Fibroblast of lung (primary cell): Measurements from ENCODE around the gene PRCD. TPM values are rescaled to one million over a fixed set of nuclear protein-coding genes. Genes with fewer than 3 reads are reported as not detected.

ENCODE experiments used
- DNase-seq, 2 donors: peaks; one replicate each; pipeline versions ENCODE4 v3.0.0 to v3.0.0-alpha.2; 2010; ENCODE audit warnings: low read depth in 2 of 2
- H2AFZ ChIP-seq: 2 replicates; pipeline ENCODE4 v1.5.1; 2012; ENCODE audit warnings: low read length, control low read depth, inconsistent platforms
- H3K27ac ChIP-seq: 2 replicates; pipeline ENCODE4 v1.5.1; 2011; ENCODE audit warnings: low read length, control low read depth; ENCODE audit not compliant: insufficient read depth
- H3K27me3 ChIP-seq: 2 replicates; pipeline ENCODE4 v1.5.1; 2011; ENCODE audit warnings: mild to moderate bottlenecking, low read length; ENCODE audit not compliant: control insufficient read depth, insufficient read depth
- H3K36me3 ChIP-seq: 2 replicates; pipeline ENCODE4 v1.5.1; 2011; ENCODE audit warnings: low read length; ENCODE audit not compliant: control insufficient read depth, insufficient read depth
- H3K4me1 ChIP-seq: 2 replicates; pipeline ENCODE4 v1.5.1; 2011; ENCODE audit warnings: low read length; ENCODE audit not compliant: control insufficient read depth, insufficient read depth; ENCODE audit errors: extremely low read depth
- H3K4me2 ChIP-seq: 2 replicates; pipeline ENCODE4 v1.5.1; 2011; ENCODE audit warnings: low read length, control low read depth; ENCODE audit not compliant: insufficient read depth; ENCODE audit errors: extremely low read depth
- H3K4me3 ChIP-seq, 4 experiments: fragments of 200-600 bp in 1 of 4; sonication (generic) in 1 of 4; replicated peaks in 1 of 4; 2 replicates each; pipeline ENCODE4 v1.5.1; 2011 to 2016; ENCODE audit warnings: low read length in 4 of 4, low read depth in 3 of 4, mild to moderate bottlenecking in 3 of 4, control low read depth in 2 of 4, inconsistent platforms in 1 of 4, mixed read lengths in 1 of 4; ENCODE audit not compliant: insufficient read depth in 1 of 4; ENCODE audit errors: control extremely low read depth in 1 of 4
- H3K79me2 ChIP-seq: 2 replicates; pipeline ENCODE4 v1.5.1; 2012; ENCODE audit warnings: mild to moderate bottlenecking, low read length, inconsistent platforms; ENCODE audit not compliant: control insufficient read depth, insufficient read depth
- H3K9ac ChIP-seq: 2 replicates; pipeline ENCODE4 v1.5.1; 2011; ENCODE audit warnings: mild to moderate bottlenecking, low read length, control low read depth; ENCODE audit not compliant: insufficient read depth
- H3K9me3 ChIP-seq: 2 replicates; pipeline ENCODE4 v1.5.1; 2012; ENCODE audit warnings: low read depth, low read length; ENCODE audit not compliant: control insufficient read depth, insufficient read depth
- H4K20me1 ChIP-seq: 2 replicates; pipeline ENCODE4 v1.5.1; 2011; ENCODE audit warnings: low read length; ENCODE audit not compliant: control insufficient read depth, insufficient read depth; ENCODE audit errors: extremely low read depth
- CTCF ChIP-seq, 2 donors: IDR thresholded peaks in 1 of 2; conservative IDR thresholded peaks in 1 of 2; 1 replicate in 1 of 2; 2 replicates in 1 of 2; pipeline ENCODE4 v1.5.1; 2011 to 2012; ENCODE audit warnings: low read length in 2 of 2, control low read depth in 1 of 2, inconsistent platforms in 1 of 2, low read depth in 1 of 2, mild to moderate bottlenecking in 1 of 2
- EZH2 ChIP-seq: IDR thresholded peaks from 2 replicates; pipeline ENCODE4 v1.5.1; 2012; ENCODE audit warnings: low read length, control low read depth, mild to moderate bottlenecking; ENCODE audit errors: missing control alignments
- polyA plus RNA-seq, 2 donors: library from polyadenylated mRNA; depleted of rRNA in 1 of 2; stranded (reverse) in 1 of 2; unstranded in 1 of 2; fragments of >200 nt; gene quantifications; 2 replicates each; pipeline ENCODE4 v1.2.1, GENCODE V29; 2011 to 2012; ENCODE audit warnings: missing spikeins in 1 of 2
- total RNA-seq: library from RNA; depleted of rRNA; stranded (reverse); fragments of >200 nt; gene quantifications from 2 replicates; pipeline ENCODE4 v1.2.1, GENCODE V29; 2014

The PRCD gene
- total and polyA plus RNA-seq, 2 donors (not counting 1 experiment from before 2014, with no cell fraction given): 0.89 to 4.3 TPM

GRCh38 chr17:76537288-76537577 is 2.6 kb upstream of the PRCD start:
- H3K4me1 ChIP-seq: peaks cover 20% of the 10 kb centered on the region
- no peak overlapping the region for H2AFZ ChIP-seq
- TF ChIP-seq CTCF (conservative IDR thresholded peaks at IDR 0.05 in 1 of 2, IDR thresholded peaks at IDR 0.05 in 1 of 2; ENCODE audit: low read depth in 1 of 2, low read length in 2 of 2) (no peak), EZH2 (no peak)
- H4K20me1 ChIP-seq: no peaks in the 10 kb centered on the region
- H3K36me3 ChIP-seq: peaks cover 2% of the 10 kb centered on the region
- DNase-seq: peak in 1 of 2 donors; percentile 51
- no peaks in the 10 kb centered on the region for H3K9me3 ChIP-seq
- H3K4me3 ChIP-seq: peak overlapping the region; percentile 27 to 63 (median 54)
- no peak overlapping the region for H3K27ac ChIP-seq
- no peaks in the 10 kb centered on the region for H3K79me2 ChIP-seq
- peak overlapping the region; percentile 57 for H3K9ac ChIP-seq
- H3K27me3 ChIP-seq: no peaks in the 10 kb centered on the region
- H3K4me2 ChIP-seq: peak overlapping the region; percentile 70

GRCh38 chr17:76537578-76538280 is 2.1 kb upstream of the PRCD start, which contains the start of gene CYGB:
Gene CYGB, minus strand, starts transcription at chr17:76537709. Its CDS starts 167 bp downstream, at chr17:76537542.
- Histone ChIP-seq H3K79me2 (no peaks in the 10 kb centered on the region), H2AFZ (no peak within 1 kb of the TSS), H3K36me3 (peaks cover 2% of the 10 kb centered on the region), H3K4me3 (peak within 1 kb of the TSS; percentile 27 to 63 (median 54)), H3K4me2 (peak within 1 kb of the TSS; percentile 72), H3K9ac (peak within 1 kb of the TSS; percentile 57), H3K27me3 (no peaks in the 10 kb centered on the region), H3K9me3 (no peaks in the 10 kb centered on the region), H4K20me1 (no peaks in the 10 kb centered on the region), H3K27ac (no peak within 1 kb of the TSS), H3K4me1 (peaks cover 20% of the 10 kb centered on the region)
- TF ChIP-seq EZH2 (peak; percentile 40), CTCF (conservative IDR thresholded peaks at IDR 0.05 in 1 of 2, IDR thresholded peaks at IDR 0.05 in 1 of 2; ENCODE audit: low read depth in 1 of 2, low read length in 2 of 2) (no peak)
- DNase-seq: peak in 1 of 2 donors; percentile 68

GRCh38 chr17:76538281-76538931 is 1.4 kb upstream of the PRCD start:
- Histone ChIP-seq H4K20me1 (no peaks in the 10 kb centered on the region), H3K36me3 (peaks cover 2% of the 10 kb centered on the region), H3K4me2 (peak overlapping the region; percentile 32), H3K27me3 (no peaks in the 10 kb centered on the region), H3K4me1 (peaks cover 20% of the 10 kb centered on the region), H3K79me2 (no peaks in the 10 kb centered on the region), H3K9ac (peak overlapping the region; percentile 54), H2AFZ (no peak overlapping the region), H3K9me3 (no peaks in the 10 kb centered on the region), H3K4me3 (peak overlapping the region; percentile 8 to 58 (median 30)), H3K27ac (no peak overlapping the region)
- DNase-seq: no peak
- TF ChIP-seq EZH2 (no peak), CTCF (conservative IDR thresholded peaks at IDR 0.05 in 1 of 2, IDR thresholded peaks at IDR 0.05 in 1 of 2; ENCODE audit: low read depth in 1 of 2, low read length in 2 of 2) (no peak)
